Upper lobe of left lung (tissue), 6 donors: Measurements from ENCODE around the gene BRD7. TPM values are rescaled to one million over a fixed set of nuclear protein-coding genes. Genes with fewer than 3 reads are reported as not detected.

Source experiments
- ATAC-seq, 2 donors: fragments of 200-7000 bp; cut with Tn5 transposase; one replicate each; pipeline ENCODE4 v1.9.1; 2022; ENCODE audit warnings: mild to moderate bottlenecking in 2 of 2, moderate library complexity in 2 of 2; ENCODE audit not compliant: low FRiP score in 2 of 2
- DNase-seq, 2 donors: peaks; one replicate each; pipeline ENCODE4 v3.0.0-alpha.2; 2019 to 2020
- H3K27ac ChIP-seq, 4 donors: fragments of 200-600 bp; sonication (generic); one replicate each; pipeline ENCODE4 v1.5.1; 2016 to 2019
- H3K27me3 ChIP-seq, 4 donors: fragments of 200-600 bp; sonication (generic); one replicate each; pipeline ENCODE4 v1.5.1; 2017 to 2019
- H3K36me3 ChIP-seq, 4 donors: fragments of 200-600 bp; sonication (generic); one replicate each; pipeline ENCODE4 v1.5.1; 2016 to 2019
- H3K4me1 ChIP-seq, 4 donors: fragments of 200-600 bp; sonication (generic); one replicate each; pipeline ENCODE4 v1.5.1; 2018 to 2019
- H3K4me3 ChIP-seq, 4 donors: fragments of 200-600 bp; sonication (generic); one replicate each; pipeline ENCODE4 v1.5.1; 2017 to 2019; ENCODE audit warnings: mild to moderate bottlenecking in 2 of 4, moderate library complexity in 1 of 4
- H3K9me3 ChIP-seq, 4 donors: fragments of 200-600 bp; sonication (generic); one replicate each; pipeline ENCODE4 v1.5.1; 2018 to 2019
- EP300 ChIP-seq, 4 donors: sonication (generic); formaldehyde crosslinking; IDR thresholded peaks; one replicate each; pipeline ENCODE4 v1.5.1; 2017; ENCODE audit warnings: antibody characterized with exemption in 4 of 4, control low read depth in 2 of 4
- POLR2A ChIP-seq, 4 donors: fragments of 450-650 bp; IDR thresholded peaks; one replicate each; pipeline ENCODE4 v1.5.1; 2016 to 2017; ENCODE audit warnings: antibody characterized with exemption in 4 of 4, mild to moderate bottlenecking in 2 of 4
- POLR2AphosphoS5 ChIP-seq, 2 donors: sonication (generic); formaldehyde crosslinking; IDR thresholded peaks; one replicate each; pipeline ENCODE4 v1.5.1; 2017; ENCODE audit warnings: antibody characterized with exemption in 2 of 2
- WGBS, 2 donors: methylation state at CpG; one replicate each; pipeline ENCODE4 v1.1.5; 2017 to 2018; 5-methylcytosine and 5-hydroxymethylcytosine counted together
- total RNA-seq, 6 donors: library from RNA; depleted of rRNA in 4 of 6; stranded (reverse); fragments of >200 nt in 4 of 6; gene quantifications; one replicate each; pipeline versions ENCODE4 v1.1.0 to v1.2.1, GENCODE V29; 2016 to 2021
- TF ChIP-seq, protein P1 (sequence below), 6 experiments: fragments of 450-650 bp in 4 of 6; fragments of 200-600 bp in 2 of 6; sonication (generic) in 2 of 6; IDR thresholded peaks; one replicate each; pipeline ENCODE4 v1.5.1; 2016 to 2019; ENCODE audit warnings: antibody characterized with exemption in 6 of 6
- donor health status: DM: no; HTN: no; CAD: no; lungs with moderate emphysema.
- donor health status: DM: no; HTN: yes; CAD: no; lungs with severe emphysema.

Gene BRD7
- total RNA-seq: 10 to 100 TPM; 41.5 to 68.2 (median 53.4) TPM

DNA sequence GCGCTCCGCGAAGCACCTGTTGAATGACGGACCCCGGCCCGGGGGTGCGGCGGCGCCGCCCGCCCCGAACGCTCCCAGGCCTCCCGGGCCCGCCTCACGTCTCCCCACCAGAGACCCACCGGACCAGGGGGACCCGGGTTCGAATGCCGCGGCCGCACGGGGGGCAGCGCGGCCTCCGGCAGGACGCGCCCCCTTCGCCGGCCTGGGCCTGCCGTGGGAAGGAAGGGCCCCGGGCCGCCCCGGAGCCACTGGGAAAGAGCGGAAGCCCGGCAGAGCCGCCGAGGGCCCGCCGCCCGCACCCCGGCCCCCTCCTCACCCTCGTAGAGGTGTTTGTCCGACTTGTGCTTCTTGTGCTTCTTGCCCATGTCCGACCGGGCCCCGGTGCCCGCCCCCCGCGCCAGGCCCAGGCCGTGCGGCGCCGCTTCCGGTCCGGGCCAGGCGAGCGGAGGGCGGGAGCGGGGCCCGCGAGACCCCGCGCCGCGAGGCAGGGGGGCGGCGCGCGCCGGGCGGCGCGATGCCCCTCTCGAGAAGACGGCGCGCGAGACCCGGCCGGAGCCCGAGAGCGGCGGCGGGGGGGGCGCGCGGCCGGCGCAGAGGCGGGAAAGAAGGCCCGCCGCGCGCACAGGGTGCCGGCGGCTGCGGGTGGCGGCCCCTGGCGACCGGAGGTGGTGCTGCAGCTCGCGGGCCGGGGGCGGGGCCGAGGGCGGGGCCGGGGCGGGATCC, at the start of gene BRD7:
BRD7 (minus strand) TSS at position 579 of the 723 bp plus-strand sequence; CDS start at position 365, 214 bp downstream.
- Histone ChIP-seq H3K27ac (peak within 1 kb of the TSS; percentile 76 to 88 (median 84)), H3K27me3 (no peaks in the 10 kb centered on the region), H3K4me1 (peaks cover 22 to 43% (median 27%) of the 10 kb centered on the region in 4 donors), H3K4me3 (peak within 1 kb of the TSS; percentile 87 to 100 (median 98)), H3K9me3 (no peaks in the 10 kb centered on the region), H3K36me3 (peaks cover 0 to 12% (median 1%) of the 10 kb centered on the region in 4 donors)
- 0% methylated on average over 21 to 65 of the region's 109 CpGs for WGBS, 2 donors
- DNase-seq: peak; percentile 70 to 95
- peak; percentile 81 to 96 for ATAC-seq
- TF ChIP-seq POLR2A (IDR thresholded peaks at IDR 0.05) (peak in 1 of 4 donors; percentile 24), EP300 (IDR thresholded peaks at IDR 0.05) (no peak), POLR2AphosphoS5 (IDR thresholded peaks at IDR 0.05) (no peak)
- TF ChIP-seq, protein P1, sequence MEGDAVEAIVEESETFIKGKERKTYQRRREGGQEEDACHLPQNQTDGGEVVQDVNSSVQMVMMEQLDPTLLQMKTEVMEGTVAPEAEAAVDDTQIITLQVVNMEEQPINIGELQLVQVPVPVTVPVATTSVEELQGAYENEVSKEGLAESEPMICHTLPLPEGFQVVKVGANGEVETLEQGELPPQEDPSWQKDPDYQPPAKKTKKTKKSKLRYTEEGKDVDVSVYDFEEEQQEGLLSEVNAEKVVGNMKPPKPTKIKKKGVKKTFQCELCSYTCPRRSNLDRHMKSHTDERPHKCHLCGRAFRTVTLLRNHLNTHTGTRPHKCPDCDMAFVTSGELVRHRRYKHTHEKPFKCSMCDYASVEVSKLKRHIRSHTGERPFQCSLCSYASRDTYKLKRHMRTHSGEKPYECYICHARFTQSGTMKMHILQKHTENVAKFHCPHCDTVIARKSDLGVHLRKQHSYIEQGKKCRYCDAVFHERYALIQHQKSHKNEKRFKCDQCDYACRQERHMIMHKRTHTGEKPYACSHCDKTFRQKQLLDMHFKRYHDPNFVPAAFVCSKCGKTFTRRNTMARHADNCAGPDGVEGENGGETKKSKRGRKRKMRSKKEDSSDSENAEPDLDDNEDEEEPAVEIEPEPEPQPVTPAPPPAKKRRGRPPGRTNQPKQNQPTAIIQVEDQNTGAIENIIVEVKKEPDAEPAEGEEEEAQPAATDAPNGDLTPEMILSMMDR (IDR thresholded peaks at IDR 0.05): peak; percentile 67 to 91 (median 79)

DNA sequence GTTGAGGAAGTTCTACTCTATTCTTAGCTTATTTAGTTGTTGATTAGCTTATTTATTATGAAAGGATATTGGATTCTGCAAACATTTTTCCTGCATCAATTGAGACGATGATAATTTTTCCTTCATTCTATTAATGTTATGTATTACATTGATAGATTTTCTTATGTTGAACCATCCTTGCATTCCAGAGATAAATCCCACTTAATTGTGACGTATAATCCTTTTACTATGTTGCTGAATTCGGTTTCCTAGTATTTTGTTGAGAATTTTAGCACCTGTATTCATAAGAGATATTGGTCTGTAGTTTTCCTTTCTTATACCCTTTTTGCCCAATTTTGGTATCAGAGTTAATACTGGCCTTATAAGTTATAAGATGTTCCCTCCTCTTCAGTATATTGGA, 47.6 kb upstream of the BRD7 start:
- ATAC-seq: no peak

DNA sequence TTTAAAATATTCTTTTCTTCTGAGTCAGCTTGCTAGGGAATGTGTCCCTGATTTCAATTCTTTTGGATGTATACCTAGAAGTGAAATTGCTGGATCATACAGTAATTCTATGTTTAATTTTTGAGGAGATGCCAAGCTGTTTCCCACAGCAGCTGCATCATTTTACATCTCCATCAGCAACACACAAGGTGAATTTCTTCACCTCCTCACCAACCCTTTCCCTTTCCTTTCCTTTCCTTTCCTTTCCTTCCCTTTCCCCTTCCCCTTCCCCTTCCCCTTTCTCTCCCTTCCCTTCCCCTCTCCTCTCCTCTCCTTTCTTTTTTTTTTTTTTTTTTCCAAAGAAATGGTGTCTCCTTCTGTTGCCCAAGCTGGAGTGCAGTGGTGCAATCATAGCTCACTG, 45.4 kb upstream of the BRD7 start:
- DNase-seq: no peak
- Histone ChIP-seq H3K9me3 (peaks cover 10 to 21% (median 13%) of the 10 kb centered on the region in 4 donors), H3K27ac (no peak overlapping the region), H3K36me3 (no peaks in the 10 kb centered on the region), H3K4me1 (no peaks in the 10 kb centered on the region), H3K4me3 (no peak overlapping the region), H3K27me3 (no peaks in the 10 kb centered on the region)
- ATAC-seq: no peak
- TF ChIP-seq POLR2A (IDR thresholded peaks at IDR 0.05): no peak
- no peak for TF ChIP-seq POLR2AphosphoS5 (IDR thresholded peaks at IDR 0.05)
- TF ChIP-seq, protein P1 (IDR thresholded peaks at IDR 0.05): no peak
- TF ChIP-seq EP300 (IDR thresholded peaks at IDR 0.05): no peak

More for the DNA sequence above, 47.6 kb upstream of the BRD7 start:
- no peak for TF ChIP-seq EP300 (IDR thresholded peaks at IDR 0.05)
- no peak for TF ChIP-seq POLR2A (IDR thresholded peaks at IDR 0.05)
- no peak for TF ChIP-seq POLR2AphosphoS5 (IDR thresholded peaks at IDR 0.05)
- TF ChIP-seq, protein P1 (IDR thresholded peaks at IDR 0.05): no peak
- Histone ChIP-seq H3K4me1 (no peaks in the 10 kb centered on the region), H3K27ac (no peak overlapping the region), H3K27me3 (no peaks in the 10 kb centered on the region), H3K9me3 (peaks cover 11 to 25% (median 21%) of the 10 kb centered on the region in 4 donors), H3K36me3 (no peaks in the 10 kb centered on the region), H3K4me3 (no peak overlapping the region)
- WGBS, 2 donors: 63 to 72% methylated on average over 3 of the region's 3 CpGs
- no peak for DNase-seq

DNA sequence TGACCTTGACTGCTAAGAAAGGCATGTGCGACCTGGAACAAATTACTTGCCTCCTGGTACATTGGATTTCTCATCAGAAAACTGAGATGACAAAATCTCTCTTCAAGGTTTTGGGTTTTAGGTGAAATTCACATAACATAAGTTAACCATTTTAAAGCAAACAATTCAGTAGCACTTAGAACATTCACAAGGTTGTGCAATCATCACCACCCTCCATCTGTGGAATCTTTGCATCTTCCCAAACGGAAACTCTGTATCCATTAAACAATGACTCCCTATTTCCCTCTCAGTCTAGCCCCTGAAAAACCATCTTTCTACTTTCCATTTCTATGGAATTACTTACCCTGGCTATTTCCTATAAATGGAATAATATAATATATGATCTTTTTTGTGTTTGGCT, 42.2 kb upstream of the BRD7 start:
- no peaks in the 10 kb centered on the region for H3K27me3 ChIP-seq
- DNase-seq (no peak), ATAC-seq (no peak)
- TF ChIP-seq EP300 (IDR thresholded peaks at IDR 0.05) (no peak), POLR2AphosphoS5 (IDR thresholded peaks at IDR 0.05) (no peak), POLR2A (IDR thresholded peaks at IDR 0.05) (no peak)
- TF ChIP-seq, protein P1 (IDR thresholded peaks at IDR 0.05): no peak
- no peak overlapping the region for H3K4me3 ChIP-seq
- no peak overlapping the region for H3K27ac ChIP-seq
- 79 to 88% methylated on average over 2 of the region's 2 CpGs for WGBS, 2 donors
- H3K4me1 ChIP-seq: no peaks in the 10 kb centered on the region
- peaks cover under 1 to 3% (median 1%) of the 10 kb centered on the region in 4 donors for H3K9me3 ChIP-seq
- H3K36me3 ChIP-seq: no peaks in the 10 kb centered on the region
